ENCODE results near the gene PCDH15. TPM values are rescaled to one million over a fixed set of nuclear protein-coding genes. Genes with fewer than 3 reads are reported as not detected.

Gene PCDH15
- total RNA-seq, 1 donor from 2014 or later, result 0.05 TPM

- Mint-ChIP-seq H3K9me3 (ENCODE audit: unreplicated experiment) (no peaks in the 10 kb centered on the region), H3K27me3 (ENCODE audit: unreplicated experiment) (peaks cover 2% of the 10 kb centered on the region), H3K4me1 (ENCODE audit: unreplicated experiment) (no peaks in the 10 kb centered on the region), H3K4me3 (ENCODE audit: unreplicated experiment) (no peak overlapping the region), H3K27ac (ENCODE audit: unreplicated experiment) (no peak overlapping the region), H3K36me3 (ENCODE audit: low read depth, unreplicated experiment) (no peaks in the 10 kb centered on the region)
- TF ChIP-seq, protein P1, sequence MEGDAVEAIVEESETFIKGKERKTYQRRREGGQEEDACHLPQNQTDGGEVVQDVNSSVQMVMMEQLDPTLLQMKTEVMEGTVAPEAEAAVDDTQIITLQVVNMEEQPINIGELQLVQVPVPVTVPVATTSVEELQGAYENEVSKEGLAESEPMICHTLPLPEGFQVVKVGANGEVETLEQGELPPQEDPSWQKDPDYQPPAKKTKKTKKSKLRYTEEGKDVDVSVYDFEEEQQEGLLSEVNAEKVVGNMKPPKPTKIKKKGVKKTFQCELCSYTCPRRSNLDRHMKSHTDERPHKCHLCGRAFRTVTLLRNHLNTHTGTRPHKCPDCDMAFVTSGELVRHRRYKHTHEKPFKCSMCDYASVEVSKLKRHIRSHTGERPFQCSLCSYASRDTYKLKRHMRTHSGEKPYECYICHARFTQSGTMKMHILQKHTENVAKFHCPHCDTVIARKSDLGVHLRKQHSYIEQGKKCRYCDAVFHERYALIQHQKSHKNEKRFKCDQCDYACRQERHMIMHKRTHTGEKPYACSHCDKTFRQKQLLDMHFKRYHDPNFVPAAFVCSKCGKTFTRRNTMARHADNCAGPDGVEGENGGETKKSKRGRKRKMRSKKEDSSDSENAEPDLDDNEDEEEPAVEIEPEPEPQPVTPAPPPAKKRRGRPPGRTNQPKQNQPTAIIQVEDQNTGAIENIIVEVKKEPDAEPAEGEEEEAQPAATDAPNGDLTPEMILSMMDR (IDR thresholded peaks at IDR 0.05; ENCODE audit: unreplicated experiment), result no peak
- no peak for DNase-seq (ENCODE audit: low spot score)
Measured at GRCh38 chr10:54660397-54660796, 140.6 kb downstream of the PCDH15 start.

DNA sequence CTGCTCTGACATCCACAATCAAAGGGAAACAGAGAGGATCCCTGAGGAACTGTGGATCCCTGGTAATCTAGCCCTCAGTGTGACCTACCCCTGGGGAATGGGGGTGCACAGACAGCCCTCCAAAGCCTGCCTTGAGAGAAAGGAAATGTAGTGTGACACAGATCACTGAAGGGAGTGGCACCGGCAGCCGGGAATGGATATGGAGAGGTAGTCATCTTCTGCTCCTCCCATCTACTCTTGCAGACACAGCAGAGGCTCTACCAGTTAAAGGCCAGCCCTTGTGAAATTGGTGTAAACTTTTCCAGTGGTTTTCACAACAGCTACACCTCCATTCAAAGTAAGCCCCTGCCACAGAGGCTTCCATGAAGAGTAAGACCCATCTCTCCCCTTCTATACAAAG is 144.4 kb downstream of the PCDH15 start:
- peaks cover 2% of the 10 kb centered on the region for H3K27me3 Mint-ChIP-seq (ENCODE audit: unreplicated experiment)
- no peaks in the 10 kb centered on the region for H3K9me3 Mint-ChIP-seq (ENCODE audit: unreplicated experiment)
- H3K36me3 Mint-ChIP-seq (ENCODE audit: low read depth, unreplicated experiment), result no peaks in the 10 kb centered on the region
- TF ChIP-seq, protein P1 (IDR thresholded peaks at IDR 0.05; ENCODE audit: unreplicated experiment), result no peak
- no peaks in the 10 kb centered on the region for H3K4me1 Mint-ChIP-seq (ENCODE audit: unreplicated experiment)
- no peak overlapping the region for H3K4me3 Mint-ChIP-seq (ENCODE audit: unreplicated experiment)
- DNase-seq (ENCODE audit: low spot score), result no peak
- H3K27ac Mint-ChIP-seq (ENCODE audit: unreplicated experiment), result no peak overlapping the region

DNA sequence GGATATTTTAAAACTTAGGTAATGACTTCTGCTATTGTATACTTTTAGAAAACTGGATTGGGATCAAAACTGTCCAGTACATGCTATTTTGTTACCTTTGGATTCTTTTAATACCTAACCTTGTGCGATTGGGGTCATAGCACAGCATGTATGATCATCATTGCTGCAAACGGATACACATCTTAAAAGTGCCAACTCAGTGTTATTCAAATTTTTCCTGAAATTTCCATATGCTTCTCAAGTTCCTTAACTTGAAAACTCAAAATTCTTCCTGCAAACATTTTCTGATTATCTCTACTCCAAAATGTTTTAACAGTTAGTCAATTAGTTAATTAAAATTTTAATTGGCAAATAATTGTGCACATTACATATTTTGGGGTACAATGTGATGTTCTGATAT is 147.5 kb downstream of the PCDH15 start:
- H3K27me3 Mint-ChIP-seq (ENCODE audit: unreplicated experiment), result peaks cover 2% of the 10 kb centered on the region
- no peaks in the 10 kb centered on the region for H3K4me1 Mint-ChIP-seq (ENCODE audit: unreplicated experiment)
- no peaks in the 10 kb centered on the region for H3K9me3 Mint-ChIP-seq (ENCODE audit: unreplicated experiment)

GRCh38 chr10:54650547-54650946 is 150.5 kb downstream of the PCDH15 start:
- Mint-ChIP-seq H3K36me3 (ENCODE audit: low read depth, unreplicated experiment) (no peaks in the 10 kb centered on the region), H3K9me3 (ENCODE audit: unreplicated experiment) (no peaks in the 10 kb centered on the region), H3K27ac (ENCODE audit: unreplicated experiment) (no peak overlapping the region), H3K4me1 (ENCODE audit: unreplicated experiment) (no peaks in the 10 kb centered on the region), H3K4me3 (ENCODE audit: unreplicated experiment) (no peak overlapping the region), H3K27me3 (ENCODE audit: unreplicated experiment) (no peaks in the 10 kb centered on the region)
- no peak for DNase-seq (ENCODE audit: low spot score)
- TF ChIP-seq, protein P1 (IDR thresholded peaks at IDR 0.05; ENCODE audit: unreplicated experiment), result no peak

More for the DNA sequence above, 147.5 kb downstream of the PCDH15 start:
- no peak for DNase-seq (ENCODE audit: low spot score)
- H3K4me3 Mint-ChIP-seq (ENCODE audit: unreplicated experiment), result no peak overlapping the region
- no peak overlapping the region for H3K27ac Mint-ChIP-seq (ENCODE audit: unreplicated experiment)
- no peaks in the 10 kb centered on the region for H3K36me3 Mint-ChIP-seq (ENCODE audit: low read depth, unreplicated experiment)
- TF ChIP-seq, protein P1 (IDR thresholded peaks at IDR 0.05; ENCODE audit: unreplicated experiment), result no peak

DNA sequence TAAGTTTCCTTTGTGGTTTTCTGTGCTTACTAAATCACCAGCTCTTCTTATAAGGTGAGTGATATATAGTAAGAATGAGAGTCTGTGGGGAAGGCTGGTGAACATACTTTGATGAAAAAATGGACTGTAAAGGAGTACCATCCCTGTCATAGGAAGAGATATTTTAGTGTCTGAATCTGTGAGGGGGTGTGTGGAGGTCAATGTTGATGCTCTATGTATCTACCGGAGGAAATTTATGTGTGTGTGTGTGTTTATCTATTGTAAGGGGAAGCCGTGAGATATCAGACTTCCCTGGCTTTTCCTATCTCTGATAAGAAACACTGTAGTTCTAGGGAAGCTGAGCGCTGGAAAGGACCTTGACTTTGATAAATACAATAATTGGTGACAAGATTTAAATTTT is 179.0 kb downstream of the PCDH15 start:
- Mint-ChIP-seq H3K9me3 (ENCODE audit: unreplicated experiment) (no peaks in the 10 kb centered on the region), H3K4me1 (ENCODE audit: unreplicated experiment) (peaks cover 10% of the 10 kb centered on the region), H3K27ac (ENCODE audit: unreplicated experiment) (no peak overlapping the region), H3K4me3 (ENCODE audit: unreplicated experiment) (no peak overlapping the region), H3K36me3 (ENCODE audit: low read depth, unreplicated experiment) (no peaks in the 10 kb centered on the region), H3K27me3 (ENCODE audit: unreplicated experiment) (peaks cover 3% of the 10 kb centered on the region)
- DNase-seq (ENCODE audit: low spot score), result no peak
- TF ChIP-seq, protein P1 (IDR thresholded peaks at IDR 0.05; ENCODE audit: unreplicated experiment), result no peak
